ENCODE results near the gene PHACTR2. TPM values are rescaled to one million over a fixed set of nuclear protein-coding genes. Genes with fewer than 3 reads are reported as not detected.

PHACTR2 gene
- total RNA-seq (2022; extraction: Qiagen RNA extraction), result 3.4 to 7.8 TPM (median 5.5 TPM) in 5 replicates

DNA sequence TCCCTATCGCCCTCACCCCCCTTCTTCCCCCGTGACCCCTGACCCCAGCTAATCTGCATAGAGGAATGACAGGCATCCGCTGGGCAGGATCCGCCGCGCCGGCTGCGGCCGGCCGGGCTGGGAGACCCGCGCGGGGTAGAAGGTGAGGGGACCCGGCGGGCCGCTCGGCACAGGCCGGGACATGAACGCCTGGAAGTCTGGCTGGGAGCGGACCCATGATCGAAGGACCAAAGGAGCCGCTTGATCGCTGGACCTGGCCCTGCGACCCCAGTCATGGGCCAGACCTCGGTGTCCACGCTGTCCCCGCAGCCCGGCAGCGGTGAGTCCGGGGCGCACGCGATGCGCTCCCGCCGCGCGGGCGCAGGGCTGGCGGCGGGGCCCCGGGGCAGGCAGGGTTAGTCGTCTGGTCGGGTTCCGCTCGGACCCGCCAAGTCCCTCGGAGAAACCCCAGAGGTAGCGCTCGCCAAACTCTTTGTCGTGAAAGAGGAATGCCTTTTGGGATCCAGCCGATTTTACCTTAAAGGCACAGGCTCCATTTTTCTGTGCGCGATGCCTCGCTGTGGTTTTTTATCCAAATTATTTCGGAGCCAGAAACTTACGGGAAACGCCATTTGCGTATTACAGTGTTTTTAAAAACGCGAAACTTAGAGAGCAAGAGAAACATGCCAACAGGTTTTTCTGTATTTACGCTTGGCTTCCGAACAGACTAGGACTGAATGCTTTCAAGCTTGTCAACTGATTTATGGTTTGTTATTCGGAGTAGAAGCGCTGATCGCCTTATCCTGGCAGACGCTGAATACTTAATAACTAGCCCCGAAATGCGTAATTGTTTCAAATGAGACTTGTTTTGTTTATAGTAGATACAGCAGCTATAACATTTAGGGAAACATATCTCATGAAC is at the start of gene PHACTR2:
TSS of gene PHACTR2 (plus strand) at position 75 of the 901 bp plus-strand sequence. CDS start at position 274, 199 bp downstream.

DNA sequence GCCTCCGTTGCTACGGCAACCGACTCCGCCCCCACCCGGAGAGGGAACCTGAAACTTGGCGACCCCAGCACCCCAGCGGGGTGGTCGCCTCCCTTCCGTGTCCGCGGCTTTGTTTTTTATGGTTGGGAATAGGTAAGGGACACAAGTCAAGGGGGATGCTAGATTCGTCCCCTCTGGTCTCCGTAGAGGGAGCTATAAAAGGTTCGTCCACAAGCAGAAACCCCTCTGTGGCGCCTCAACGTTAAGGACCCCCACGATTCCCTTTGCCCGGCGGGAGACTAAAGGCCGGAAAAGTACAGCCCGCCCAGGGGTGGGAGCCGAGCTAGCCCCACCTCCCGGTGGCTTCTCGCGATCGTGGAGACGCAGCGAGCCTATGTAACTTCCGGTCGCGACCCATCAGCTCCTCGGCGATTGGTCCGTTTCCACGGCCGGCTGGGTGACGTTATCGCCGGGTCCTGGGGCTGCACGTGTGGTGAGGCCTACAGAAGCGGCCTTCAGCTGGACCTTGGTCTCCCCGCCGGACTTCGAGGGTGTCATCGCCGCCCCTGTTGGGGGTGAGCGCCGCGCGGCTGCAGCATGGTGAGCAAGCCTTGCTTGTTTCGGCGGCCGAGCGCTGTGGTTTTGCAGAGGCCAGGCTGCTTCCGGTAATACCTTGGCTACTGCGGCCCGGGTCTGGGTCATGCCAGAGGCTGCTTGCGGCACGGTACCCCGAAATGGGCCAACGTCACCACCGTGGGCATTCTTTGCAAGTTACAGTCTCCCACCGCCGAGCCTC is 165.3 kb downstream of the PHACTR2 start, which contains the start of gene LTV1:
TSS of gene LTV1 (plus strand) at position 437 of the 775 bp plus-strand sequence. CDS start at position 577, 140 bp downstream.

DNA sequence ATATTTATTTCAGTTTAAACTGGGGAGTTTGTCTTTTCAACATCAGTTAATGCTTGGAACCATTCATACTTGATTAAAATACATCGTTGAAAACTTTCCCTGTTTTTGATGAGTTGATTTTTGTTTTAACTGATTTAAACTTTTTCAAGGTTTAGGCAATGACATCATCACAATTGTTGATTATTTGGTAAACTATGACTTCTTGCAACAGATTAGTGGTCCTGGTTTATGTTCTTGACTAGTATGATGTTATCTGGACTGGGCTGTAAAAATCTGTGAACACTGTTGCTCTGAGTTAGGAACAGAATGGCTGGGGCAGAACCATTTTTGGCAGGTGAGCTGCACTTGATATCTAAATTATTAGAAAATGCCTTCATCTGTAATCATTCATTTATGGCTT is 186.5 kb downstream of the PHACTR2 start, which contains the start of gene ZC2HC1B:
TSS of gene ZC2HC1B (plus strand) at position 241 of the 400 bp plus-strand sequence. CDS start at position 307, 66 bp downstream.

Other genes with a start within 250 kb of the PHACTR2 start
- 2.9 to 4.0 TPM (median 3.3 TPM) in 5 replicates for gene ADAT2, start 227.3 kb upstream of the PHACTR2 start, total RNA-seq (2022; extraction: Qiagen RNA extraction)
- gene PEX3, start 227.2 kb upstream of the PHACTR2 start, total RNA-seq (2022; extraction: Qiagen RNA extraction), result 11.3 to 12.5 TPM (median 12.2 TPM) in 5 replicates
- gene FUCA2, start 166.2 kb upstream of the PHACTR2 start, total RNA-seq (2022; extraction: Qiagen RNA extraction), result 53.2 to 59.2 TPM (median 56.4 TPM) in 5 replicates
- gene LTV1, start 165.4 kb downstream of the PHACTR2 start, total RNA-seq (2022; extraction: Qiagen RNA extraction), result 36.4 to 40.8 TPM (median 36.8 TPM) in 5 replicates
- gene ZC2HC1B, start 186.5 kb downstream of the PHACTR2 start, total RNA-seq (2022; extraction: Qiagen RNA extraction), result not detected in 5 replicates

Measured in A549 treated with dexamethasone at 1 μM for 4 hours (cell line).